H9 (cell line): ENCODE data around the gene CD80. TPM values are rescaled to one million over a fixed set of nuclear protein-coding genes. Genes with fewer than 3 reads are reported as not detected.

Experiments
- DNase-seq: peaks from one replicate; pipeline ENCODE4 v3.0.0-alpha.2; 2017
- H2AFZ ChIP-seq: one replicate; pipeline ENCODE4 v1.6.1; 2013; ENCODE audit warnings: mild to moderate bottlenecking, low read length, control low read depth, moderate library complexity
- H2AK5ac ChIP-seq: 2 replicates; pipeline ENCODE4 v1.6.1; 2013; ENCODE audit warnings: low read length, control low read depth, mixed read lengths; ENCODE audit not compliant: insufficient read length
- H2BK120ac ChIP-seq: one replicate; pipeline ENCODE4 v1.6.1; 2013; ENCODE audit warnings: low read depth, mild to moderate bottlenecking, low read length, control low read depth, inconsistent platforms; ENCODE audit not compliant: poor library complexity, severe bottlenecking
- H2BK12ac ChIP-seq: 2 replicates; pipeline ENCODE4 v1.6.1; 2013; ENCODE audit warnings: low read length, control low read depth, mixed read lengths, low read depth; ENCODE audit not compliant: insufficient read length
- H2BK15ac ChIP-seq: 2 replicates; pipeline ENCODE4 v1.6.1; 2013; ENCODE audit warnings: low read depth, low read length, control low read depth
- H2BK20ac ChIP-seq: one replicate; pipeline ENCODE4 v1.6.1; 2013; ENCODE audit warnings: low read depth, mild to moderate bottlenecking, low read length, control low read depth, inconsistent platforms; ENCODE audit not compliant: poor library complexity, severe bottlenecking
- H2BK5ac ChIP-seq: 2 replicates; pipeline ENCODE4 v1.6.1; 2013; ENCODE audit warnings: low read length, control low read depth, mixed read lengths; ENCODE audit not compliant: insufficient read length
- H3K14ac ChIP-seq: 2 replicates; pipeline ENCODE4 v1.6.1; 2013; ENCODE audit warnings: low read length, control low read depth; ENCODE audit not compliant: insufficient read depth
- H3K18ac ChIP-seq: 2 replicates; pipeline ENCODE4 v1.6.1; 2013; ENCODE audit warnings: low read depth, mild to moderate bottlenecking, mixed read lengths, low read length, control low read depth; ENCODE audit not compliant: insufficient read length
- H3K23ac ChIP-seq: 2 replicates; pipeline ENCODE4 v1.6.1; 2013; ENCODE audit warnings: low read length, control low read depth, mixed read lengths, low read depth; ENCODE audit not compliant: insufficient read length
- H3K23me2 ChIP-seq: 2 replicates; pipeline ENCODE4 v1.6.1; 2013; ENCODE audit warnings: low read depth, mild to moderate bottlenecking, mixed read lengths, low read length, control low read depth; ENCODE audit not compliant: insufficient read length, poor library complexity, severe bottlenecking
- H3K27ac ChIP-seq: 2 replicates; pipeline ENCODE4 v1.5.1; 2013; ENCODE audit warnings: low read length, control low read depth, mixed read lengths, low read depth; ENCODE audit not compliant: insufficient read length
- H3K27me3 ChIP-seq: 2 replicates; pipeline ENCODE4 v1.6.1; 2013; ENCODE audit warnings: low read length, control low read depth, inconsistent platforms; ENCODE audit not compliant: insufficient read depth
- H3K4ac ChIP-seq: 2 replicates; pipeline ENCODE4 v1.6.1; 2013; ENCODE audit warnings: low read depth, mild to moderate bottlenecking, control low read depth, inconsistent platforms, low read length, moderate library complexity
- H3K4me1 ChIP-seq: 2 replicates; pipeline ENCODE4 v1.6.1; 2013; ENCODE audit warnings: low read length, control low read depth, inconsistent platforms; ENCODE audit not compliant: insufficient read depth
- H3K4me2 ChIP-seq: 2 replicates; pipeline ENCODE4 v1.6.1; 2013; ENCODE audit warnings: low read length, control low read depth, mixed read lengths; ENCODE audit not compliant: insufficient read length, insufficient read depth
- H3K56ac ChIP-seq: 2 replicates; pipeline ENCODE4 v1.6.1; 2013; ENCODE audit warnings: low read depth, mild to moderate bottlenecking, mixed read lengths, low read length, control low read depth; ENCODE audit not compliant: insufficient read length
- H3K79me1 ChIP-seq: 2 replicates; pipeline ENCODE4 v1.6.1; 2013; ENCODE audit warnings: low read depth, mild to moderate bottlenecking, moderate library complexity, low read length, control low read depth, inconsistent platforms; ENCODE audit not compliant: insufficient read depth, poor library complexity, severe bottlenecking
- H3K79me2 ChIP-seq: 2 replicates; pipeline ENCODE4 v1.6.1; 2013; ENCODE audit warnings: low read length, control low read depth, inconsistent platforms; ENCODE audit not compliant: insufficient read depth
- H3K9ac ChIP-seq: 2 replicates; pipeline ENCODE4 v1.6.1; 2013; ENCODE audit warnings: low read length, control low read depth, mixed read lengths; ENCODE audit not compliant: insufficient read length; ENCODE audit errors: extremely low read depth
- H3K9me3 ChIP-seq: one replicate; pipeline ENCODE4 v1.6.1; 2013; ENCODE audit warnings: low read depth, low read length, inconsistent platforms; ENCODE audit not compliant: control insufficient read depth
- H3T11ph ChIP-seq: one replicate; pipeline ENCODE4 v1.6.1; 2013; ENCODE audit warnings: mild to moderate bottlenecking, low read length, control low read depth, inconsistent platforms
- H4K20me1 ChIP-seq: one replicate; pipeline ENCODE4 v1.6.1; 2013; ENCODE audit not compliant: control insufficient read depth, insufficient read length, insufficient read depth
- H4K5ac ChIP-seq: 2 replicates; pipeline ENCODE4 v1.6.1; 2013; ENCODE audit warnings: low read depth, mild to moderate bottlenecking, mixed read lengths, low read length, control low read depth; ENCODE audit not compliant: insufficient read length
- H4K8ac ChIP-seq: replicated peaks from 2 replicates; pipeline ENCODE4 v1.6.1; 2013; ENCODE audit warnings: low read length, control low read depth, mixed read lengths, low read depth; ENCODE audit not compliant: insufficient read length
- H4K91ac ChIP-seq: 2 replicates; pipeline ENCODE4 v1.6.1; 2013; ENCODE audit warnings: low read depth, mild to moderate bottlenecking, moderate library complexity, mixed read lengths, low read length, control low read depth; ENCODE audit not compliant: insufficient read length
- H3K27ac Mint-ChIP-seq, 3 experiments: 2 replicates in 2 of 3; 3 replicates in 1 of 3; pipeline ENCODE4 v1.8.0; 2020 to 2021; ENCODE audit warnings: mixed read lengths in 3 of 3, mild to moderate bottlenecking in 1 of 3, moderate library complexity in 1 of 3
- H3K27me3 Mint-ChIP-seq: 2 replicates; pipeline ENCODE4 v1.8.0; 2021; ENCODE audit warnings: low read depth, mild to moderate bottlenecking, moderate library complexity, mixed read lengths
- H3K36me3 Mint-ChIP-seq, 3 experiments: 2 replicates in 2 of 3; 3 replicates in 1 of 3; pipeline ENCODE4 v1.8.0; 2020 to 2021; ENCODE audit warnings: low read depth in 3 of 3, mixed read lengths in 3 of 3; ENCODE audit not compliant: insufficient read depth in 1 of 3
- H3K4me1 Mint-ChIP-seq, 2 experiments: 2 replicates each; pipeline ENCODE4 v1.8.0; 2020; ENCODE audit warnings: mixed read lengths in 2 of 2
- H3K4me3 Mint-ChIP-seq, 2 experiments: 2 replicates in 1 of 2; 3 replicates in 1 of 2; pipeline ENCODE4 v1.8.0; 2020 to 2021; ENCODE audit warnings: mild to moderate bottlenecking in 2 of 2, mixed read lengths in 2 of 2, moderate library complexity in 1 of 2
- H3K9me3 Mint-ChIP-seq, 2 experiments: 2 replicates in 1 of 2; 3 replicates in 1 of 2; pipeline ENCODE4 v1.8.0; 2020; ENCODE audit warnings: mild to moderate bottlenecking in 2 of 2, mixed read lengths in 2 of 2, moderate library complexity in 1 of 2
- CTCF ChIP-seq: fragments of 200-600 bp; sonication (generic); conservative IDR thresholded peaks from 3 replicates; pipeline ENCODE4 v1.8.0; 2021; ENCODE audit warnings: antibody characterized with exemption, mild to moderate bottlenecking
- WGBS: extraction: QIAGEN DNeasy Blood & Tissue Kit; methylation state at CpG from one replicate; pipeline ENCODE4 v1.1.7; 2013; ENCODE audit warnings: missing lambda C conversion rate, low lambda C conversion rate, mixed read lengths; ENCODE audit not compliant: insufficient read length; ENCODE audit errors: extremely low coverage; 5-methylcytosine and 5-hydroxymethylcytosine counted together
- total RNA-seq: library from RNA; stranded (reverse); gene quantifications from 2 replicates; pipeline ENCODE4 v1.2.1, GENCODE V29; 2021

The CD80 gene
- total RNA-seq, 1 experiment from 2014 or later = not detected

- TF ChIP-seq CTCF = no peak
- Histone ChIP-seq H3K56ac (no peak overlapping the region), H3K27me3 (no peaks in the 10 kb centered on the region), H3K79me2 (no peaks in the 10 kb centered on the region), H3K4ac (no peak overlapping the region), H3K9ac (no peak overlapping the region), H3T11ph (no peak overlapping the region), H2BK120ac (no peak overlapping the region), H3K79me1 (no peaks in the 10 kb centered on the region), H3K27ac (no peak overlapping the region), H3K23me2 (no peaks in the 10 kb centered on the region), H2AFZ (no peak overlapping the region), H2AK5ac (no peak overlapping the region), H2BK5ac (no peak overlapping the region), H3K9me3 (no peaks in the 10 kb centered on the region), H3K14ac (no peak overlapping the region), H4K20me1 (no peaks in the 10 kb centered on the region), H2BK20ac (no peak overlapping the region), H4K91ac (no peak overlapping the region), H4K8ac (no peak overlapping the region), H2BK12ac (no peak overlapping the region), H2BK15ac (no peak overlapping the region), H3K4me1 (no peaks in the 10 kb centered on the region), H4K5ac (no peak overlapping the region), H3K18ac (no peak overlapping the region), H3K4me2 (no peak overlapping the region), H3K23ac (no peak overlapping the region)
- Mint-ChIP-seq H3K36me3 (peaks cover 0 to 1% (median 0%) of the 10 kb centered on the region in 3 experiments; a peak in 3 of 7 replicates), H3K27me3 (no peaks in the 10 kb centered on the region), H3K4me3 (no peak overlapping the region), H3K4me1 (peaks cover 2 to 5% of the 10 kb centered on the region in 2 experiments), H3K27ac (no peak overlapping the region; a peak in 1 of 7 replicates), H3K9me3 (no peaks in the 10 kb centered on the region)
- no CpG with 5 or more reads among the region's 2 CpGs for WGBS
- no peak for DNase-seq
Measured at GRCh38 chr3:119530456-119530855, 29.0 kb downstream of the CD80 start.
